Body of pancreas (tissue), 4 donors: ENCODE measurements around the gene ATXN7L1.

Source experiments
- POLR2A ChIP-seq, 3 donors: fragments of 450-650 bp; IDR thresholded peaks; one replicate each; pipeline ENCODE4 v1.6.1; 2016; ENCODE audit warnings: antibody characterized with exemption in 3 of 3, mild to moderate bottlenecking in 2 of 3
- TF ChIP-seq, protein P1 (sequence below), 7 experiments: fragments of 450-650 bp in 4 of 7; fragments of 200-600 bp in 3 of 7; sonication (generic) in 3 of 7; IDR thresholded peaks; one replicate each; pipeline ENCODE4 v1.5.1; 2016 to 2019; ENCODE audit warnings: antibody characterized with exemption in 7 of 7

DNA sequence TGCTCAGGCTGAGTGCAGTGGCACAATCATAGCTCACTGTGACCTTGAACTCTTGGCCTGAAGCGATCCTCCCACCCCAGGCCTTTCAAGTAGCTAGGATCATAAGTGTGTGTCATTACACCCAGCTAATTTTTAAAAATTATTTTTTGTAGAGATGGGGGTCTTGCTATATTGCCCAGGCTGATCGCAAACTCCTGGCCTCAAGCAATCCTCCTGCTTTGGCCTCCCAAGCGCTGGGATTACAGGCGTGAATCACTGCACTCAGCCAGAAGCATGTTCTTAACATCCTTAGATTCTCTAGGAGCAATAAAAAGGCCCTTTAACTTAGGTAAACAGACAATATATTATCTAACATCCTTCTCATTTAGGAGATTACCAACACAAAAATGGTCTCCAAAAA lies 256.8 kb downstream of the ATXN7L1 start:
- TF ChIP-seq, protein P1, sequence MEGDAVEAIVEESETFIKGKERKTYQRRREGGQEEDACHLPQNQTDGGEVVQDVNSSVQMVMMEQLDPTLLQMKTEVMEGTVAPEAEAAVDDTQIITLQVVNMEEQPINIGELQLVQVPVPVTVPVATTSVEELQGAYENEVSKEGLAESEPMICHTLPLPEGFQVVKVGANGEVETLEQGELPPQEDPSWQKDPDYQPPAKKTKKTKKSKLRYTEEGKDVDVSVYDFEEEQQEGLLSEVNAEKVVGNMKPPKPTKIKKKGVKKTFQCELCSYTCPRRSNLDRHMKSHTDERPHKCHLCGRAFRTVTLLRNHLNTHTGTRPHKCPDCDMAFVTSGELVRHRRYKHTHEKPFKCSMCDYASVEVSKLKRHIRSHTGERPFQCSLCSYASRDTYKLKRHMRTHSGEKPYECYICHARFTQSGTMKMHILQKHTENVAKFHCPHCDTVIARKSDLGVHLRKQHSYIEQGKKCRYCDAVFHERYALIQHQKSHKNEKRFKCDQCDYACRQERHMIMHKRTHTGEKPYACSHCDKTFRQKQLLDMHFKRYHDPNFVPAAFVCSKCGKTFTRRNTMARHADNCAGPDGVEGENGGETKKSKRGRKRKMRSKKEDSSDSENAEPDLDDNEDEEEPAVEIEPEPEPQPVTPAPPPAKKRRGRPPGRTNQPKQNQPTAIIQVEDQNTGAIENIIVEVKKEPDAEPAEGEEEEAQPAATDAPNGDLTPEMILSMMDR (IDR thresholded peaks at IDR 0.05) = no peak
- TF ChIP-seq POLR2A (IDR thresholded peaks at IDR 0.05) = no peak
